PC-3 (cell line): ENCODE data around the gene PIP5K1C.

Experiments used
- EZH2 ChIP-seq: fragments of 300-600 bp; sonication (generic); IDR thresholded peaks from one replicate; pipeline ENCODE4 v1.6.1; 2017; ENCODE audit warnings: antibody characterized with exemption, mild to moderate bottlenecking, low read length; ENCODE audit not compliant: unreplicated experiment
- TF ChIP-seq, protein P1 (sequence below): fragments of 300-600 bp; sonication (generic); conservative IDR thresholded peaks from 2 replicates; pipeline ENCODE4 v1.5.1; 2017; ENCODE audit warnings: antibody characterized with exemption, low read depth, mild to moderate bottlenecking, low read length

DNA sequence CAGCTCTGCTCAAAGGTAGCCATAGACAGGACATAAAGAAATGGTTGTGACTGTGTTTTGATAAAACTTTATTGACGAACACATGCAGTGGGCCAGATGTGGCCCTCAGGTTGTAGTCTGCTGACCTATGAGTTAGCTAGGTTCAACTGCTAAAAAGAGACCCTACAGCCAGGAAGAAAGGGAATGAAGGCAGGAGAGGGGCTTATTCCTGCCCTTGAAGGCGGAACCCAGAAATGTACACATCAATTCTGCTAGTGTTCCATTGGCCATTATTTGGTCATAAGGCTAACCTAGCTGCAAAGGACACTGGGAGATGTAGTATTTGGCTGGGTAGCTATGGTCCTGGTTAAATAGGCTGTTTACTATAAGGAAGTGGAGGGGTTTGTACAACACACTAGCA lies 43.2 kb upstream of the PIP5K1C start:
- TF ChIP-seq, protein P1, sequence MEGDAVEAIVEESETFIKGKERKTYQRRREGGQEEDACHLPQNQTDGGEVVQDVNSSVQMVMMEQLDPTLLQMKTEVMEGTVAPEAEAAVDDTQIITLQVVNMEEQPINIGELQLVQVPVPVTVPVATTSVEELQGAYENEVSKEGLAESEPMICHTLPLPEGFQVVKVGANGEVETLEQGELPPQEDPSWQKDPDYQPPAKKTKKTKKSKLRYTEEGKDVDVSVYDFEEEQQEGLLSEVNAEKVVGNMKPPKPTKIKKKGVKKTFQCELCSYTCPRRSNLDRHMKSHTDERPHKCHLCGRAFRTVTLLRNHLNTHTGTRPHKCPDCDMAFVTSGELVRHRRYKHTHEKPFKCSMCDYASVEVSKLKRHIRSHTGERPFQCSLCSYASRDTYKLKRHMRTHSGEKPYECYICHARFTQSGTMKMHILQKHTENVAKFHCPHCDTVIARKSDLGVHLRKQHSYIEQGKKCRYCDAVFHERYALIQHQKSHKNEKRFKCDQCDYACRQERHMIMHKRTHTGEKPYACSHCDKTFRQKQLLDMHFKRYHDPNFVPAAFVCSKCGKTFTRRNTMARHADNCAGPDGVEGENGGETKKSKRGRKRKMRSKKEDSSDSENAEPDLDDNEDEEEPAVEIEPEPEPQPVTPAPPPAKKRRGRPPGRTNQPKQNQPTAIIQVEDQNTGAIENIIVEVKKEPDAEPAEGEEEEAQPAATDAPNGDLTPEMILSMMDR, result no peak
- no peak for TF ChIP-seq EZH2
